HepG2 (cell line): ENCODE measurements around the gene CARD9. TPM values are rescaled to one million over a fixed set of nuclear protein-coding genes. Genes with fewer than 3 reads are reported as not detected.

Source experiments
- AGO2 ChIP-seq: fragments of 200-400 bp; formaldehyde crosslinking; optimal IDR thresholded peaks from 2 replicates; pipeline ENCODE3; 2017; ENCODE audit warnings: mild to moderate bottlenecking, low read depth, low read length, moderate library complexity
- ARNTL ChIP-seq: sonication (generic); formaldehyde crosslinking; IDR thresholded peaks from 2 replicates; pipeline ENCODE4 v1.4.0; 2020; ENCODE audit warnings: mild to moderate bottlenecking, missing genetic modification reagents
- FIP1L1 ChIP-seq: fragments of 200-400 bp; formaldehyde crosslinking; IDR thresholded peaks from 2 replicates; pipeline ENCODE4 v1.6.1; 2018; ENCODE audit warnings: low read depth, mild to moderate bottlenecking, low read length, moderate library complexity, borderline replicate concordance; ENCODE audit not compliant: insufficient read depth
- FLYWCH1 ChIP-seq: sonication (generic); formaldehyde crosslinking; IDR thresholded peaks from 2 replicates; pipeline ENCODE4 v1.8.1; 2023; ENCODE audit warnings: mild to moderate bottlenecking, missing genetic modification reagents
- FOSL2 ChIP-seq: sonication (generic); formaldehyde crosslinking; IDR thresholded peaks from 2 replicates; pipeline ENCODE4 v1.4.0; 2020; ENCODE audit warnings: missing genetic modification reagents
- GFI1 ChIP-seq: sonication (generic); formaldehyde crosslinking; IDR thresholded peaks from 2 replicates; pipeline ENCODE4 v1.5.0; 2020; ENCODE audit warnings: missing genetic modification reagents, mild to moderate bottlenecking, borderline replicate concordance
- KIAA2018 ChIP-seq: sonication (generic); formaldehyde crosslinking; IDR thresholded peaks from 2 replicates; pipeline ENCODE4 v1.5.0; 2020; ENCODE audit warnings: mild to moderate bottlenecking, missing genetic modification reagents, borderline replicate concordance
- NPAS2 ChIP-seq: sonication (generic); formaldehyde crosslinking; IDR thresholded peaks from 2 replicates; pipeline ENCODE4 v1.8.0; 2022; ENCODE audit warnings: mild to moderate bottlenecking, missing genetic modification reagents, borderline replicate concordance
- POLR2G ChIP-seq: fragments of 200-400 bp; formaldehyde crosslinking; IDR thresholded peaks from 2 replicates; pipeline ENCODE4 v1.6.1; 2018; ENCODE audit warnings: mild to moderate bottlenecking, low read depth, low read length, moderate library complexity
- THAP8 ChIP-seq: sonication (generic); formaldehyde crosslinking; IDR thresholded peaks from 2 replicates; pipeline ENCODE4 v1.5.1; 2020; ENCODE audit warnings: missing genetic modification reagents, mild to moderate bottlenecking, borderline replicate concordance
- ZNF18 ChIP-seq: sonication (generic); formaldehyde crosslinking; IDR thresholded peaks from 2 replicates; pipeline ENCODE4 v1.8.0; 2022; ENCODE audit warnings: mild to moderate bottlenecking, missing genetic modification reagents; ENCODE audit not compliant: insufficient replicate concordance
- ZNF552 ChIP-seq: sonication (generic); formaldehyde crosslinking; IDR thresholded peaks from 2 replicates; pipeline ENCODE4 v1.9.0; 2022; ENCODE audit warnings: missing genetic modification reagents, mild to moderate bottlenecking, borderline replicate concordance
- polyA plus RNA-seq, 8 experiments: library from polyadenylated mRNA; depleted of rRNA in 3 of 8; stranded (reverse) in 7 of 8; unstranded in 1 of 8; fragments of >200 nt; fragmentation: Illumina TruSeq in 4 of 8; extraction: Trizol in 4 of 8; gene quantifications; 2 replicates each; pipeline versions ENCODE4 v1.2.1 to v1.2.3, GENCODE V29; 2011 to 2016; ENCODE audit warnings: low read depth in 4 of 8, missing spikeins in 1 of 8, mixed read lengths in 1 of 8; ENCODE audit not compliant: insufficient read depth in 1 of 8
- total RNA-seq, 5 experiments: library from RNA; depleted of rRNA; stranded (reverse); fragments of >200 nt; fragmentation: Illumina TruSeq; extraction: Trizol; gene quantifications; 2 replicates each; pipeline ENCODE4 v1.2.3, GENCODE V29; 2016; ENCODE audit warnings: low read depth in 1 of 5

Gene CARD9
- total and polyA plus RNA-seq, 2 of the 13 experiments (the other 11 are each of a cell fraction or from before 2014, with no cell fraction given) = 3.3 to 7.4 TPM

GRCh38 chr9:136373300-136374182 is at the start of gene CARD9 (continued):
- TF ChIP-seq KIAA2018 (CRISPR knock-in tag) (no peak), ZNF552 (CRISPR knock-in tag) (no peak), AGO2 (peak; percentile 52), ARNTL (CRISPR knock-in tag) (no peak), NPAS2 (CRISPR knock-in tag) (no peak), ZNF18 (CRISPR knock-in tag) (no peak), POLR2G (peak; percentile 83), FIP1L1 (no peak), FLYWCH1 (CRISPR knock-in tag) (no peak), THAP8 (no peak), GFI1 (no peak), FOSL2 (no peak)
